Natural killer cell (primary cell): ENCODE data around the gene CACNA2D2. TPM values are rescaled to one million over a fixed set of nuclear protein-coding genes. Genes with fewer than 3 reads are reported as not detected.

Experiments
- ATAC-seq, 3 donors: fragments of 150-1000 bp in 2 of 3; fragments of 200-7000 bp in 1 of 3; cut with Tn5 transposase; 1 replicate in 1 of 3; 2 replicates in 2 of 3; pipeline ENCODE4 v1.10.0; 2021; ENCODE audit warnings: mild to moderate bottlenecking in 2 of 3, moderate library complexity in 2 of 3
- DNase-seq, 2 donors: peaks; one replicate each; pipeline versions ENCODE4 v3.0.0 to v3.0.0-alpha.2; 2013 to 2021; ENCODE audit warnings: mixed read lengths in 1 of 2
- H3K27ac ChIP-seq: one replicate; pipeline ENCODE4 v1.5.1; 2013; ENCODE audit warnings: mild to moderate bottlenecking, low read length
- H3K27me3 ChIP-seq: one replicate; pipeline ENCODE4 v1.6.1; 2013; ENCODE audit warnings: low read length; ENCODE audit not compliant: control insufficient read depth, insufficient read depth
- H3K36me3 ChIP-seq: one replicate; pipeline ENCODE4 v1.6.1; 2013; ENCODE audit warnings: low read length; ENCODE audit not compliant: control insufficient read depth, insufficient read depth
- H3K4me1 ChIP-seq: one replicate; pipeline ENCODE4 v1.6.1; 2013; ENCODE audit warnings: low read length; ENCODE audit not compliant: control insufficient read depth, insufficient read depth
- H3K4me3 ChIP-seq: one replicate; pipeline ENCODE4 v1.5.1; 2013; ENCODE audit warnings: low read length
- H3K9me3 ChIP-seq: one replicate; pipeline ENCODE4 v1.6.1; 2013; ENCODE audit warnings: low read length; ENCODE audit not compliant: control insufficient read depth, insufficient read depth
- H3K27ac Mint-ChIP-seq, 2 donors: one replicate each; pipeline ENCODE4 v1.8.0; 2022; ENCODE audit warnings: mild to moderate bottlenecking in 2 of 2, mixed read lengths in 2 of 2, moderate library complexity in 1 of 2
- H3K27me3 Mint-ChIP-seq, 2 donors: one replicate each; pipeline ENCODE4 v1.8.0; 2022; ENCODE audit warnings: low read depth in 2 of 2, mixed read lengths in 2 of 2
- H3K36me3 Mint-ChIP-seq: one replicate; pipeline ENCODE4 v1.8.0; 2022; ENCODE audit warnings: mixed read lengths
- H3K4me1 Mint-ChIP-seq, 2 donors: one replicate each; pipeline ENCODE4 v1.8.0; 2022; ENCODE audit warnings: mixed read lengths in 2 of 2
- H3K4me3 Mint-ChIP-seq: one replicate; pipeline ENCODE4 v1.8.0; 2022; ENCODE audit warnings: mild to moderate bottlenecking, moderate library complexity, mixed read lengths
- H3K9me3 Mint-ChIP-seq, 2 donors: one replicate each; pipeline ENCODE4 v1.8.0; 2022; ENCODE audit warnings: mixed read lengths in 2 of 2
- WGBS: methylation state at CpG from one replicate; pipeline ENCODE4 v1.1.7; 2013; ENCODE audit warnings: missing lambda C conversion rate; ENCODE audit not compliant: insufficient coverage; 5-methylcytosine and 5-hydroxymethylcytosine counted together
- intact Hi-C: fragments of 100-400 bp; cut with micrococcal nuclease; formaldehyde crosslinking; loops from one replicate; pipeline ENCODE4 v1.14.2; 2022
- total RNA-seq, 4 donors: library from RNA; stranded (reverse); fragments of 120-200 nt in 1 of 4; gene quantifications; one replicate each; pipeline versions ENCODE4 v1.2.3 to v1.2.4, GENCODE V29; 2013 to 2022
- TF ChIP-seq, protein P1 (sequence below): fragments of 200-600 bp; IDR thresholded peaks from one replicate; pipeline ENCODE4 v1.8.0; 2022; ENCODE audit warnings: antibody characterized with exemption

CACNA2D2 gene
- total RNA-seq, 3 donors from 2014 or later (not counting 1 experiment from before 2014, with no cell fraction given), result 36.5 to 56.4 (median 43.8) TPM

DNA sequence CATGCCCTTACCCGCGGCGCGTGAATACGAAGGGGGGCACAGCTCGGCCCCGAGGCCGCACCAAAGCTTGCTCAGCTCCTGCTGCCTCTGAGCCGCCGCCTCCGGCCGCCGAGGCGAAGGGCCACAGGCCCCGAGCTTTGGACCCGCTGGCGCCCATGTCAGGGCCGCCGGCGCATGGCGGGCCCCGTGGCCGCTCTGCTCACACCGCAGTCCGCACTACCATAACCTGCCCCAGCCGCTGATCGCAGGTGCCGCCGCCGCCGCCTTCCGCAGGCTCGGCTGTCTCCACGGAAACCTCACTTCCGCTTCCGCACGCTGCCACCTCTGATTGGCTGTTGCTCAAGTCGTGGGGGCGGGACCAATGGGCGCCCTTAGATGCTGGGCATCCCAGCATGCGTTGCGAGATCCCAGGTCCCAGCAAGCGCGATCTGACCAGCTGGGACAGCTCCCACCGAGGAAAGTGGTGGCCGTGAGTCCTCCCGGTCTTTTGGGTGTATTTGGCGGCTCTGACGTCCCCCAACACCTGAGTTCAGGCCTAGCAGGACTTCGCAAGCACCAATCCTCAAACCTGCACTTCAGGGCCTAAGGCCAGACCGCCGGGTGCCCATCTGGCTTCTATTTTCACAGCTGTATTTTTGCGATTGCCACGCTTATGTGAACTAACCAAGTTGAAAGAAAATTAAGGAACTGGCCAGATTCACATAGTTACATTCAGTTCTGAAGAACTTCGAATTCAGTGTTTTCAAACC is 175.3 kb downstream of the CACNA2D2 start, which contains the start of gene TUSC2:
Gene TUSC2 (minus strand): TSS at position 281 of the 749 bp plus-strand sequence. CDS start 124 bp downstream, at position 157.
- H3K36me3 ChIP-seq, result peaks cover 40% of the 10 kb centered on the region
- ATAC-seq (peak; percentile 96 to 97 (median 97)), DNase-seq (peak; percentile 94 to 98)
- no peaks in the 10 kb centered on the region for H3K9me3 Mint-ChIP-seq
- peak within 1 kb of the TSS; percentile 85 for H3K4me3 Mint-ChIP-seq
- H3K36me3 Mint-ChIP-seq, result no peaks in the 10 kb centered on the region
- peak within 1 kb of the TSS; percentile 69 for H3K4me3 ChIP-seq
- H3K4me1 Mint-ChIP-seq, result peaks cover 10 to 45% of the 10 kb centered on the region in 2 donors
- TF ChIP-seq, protein P1, sequence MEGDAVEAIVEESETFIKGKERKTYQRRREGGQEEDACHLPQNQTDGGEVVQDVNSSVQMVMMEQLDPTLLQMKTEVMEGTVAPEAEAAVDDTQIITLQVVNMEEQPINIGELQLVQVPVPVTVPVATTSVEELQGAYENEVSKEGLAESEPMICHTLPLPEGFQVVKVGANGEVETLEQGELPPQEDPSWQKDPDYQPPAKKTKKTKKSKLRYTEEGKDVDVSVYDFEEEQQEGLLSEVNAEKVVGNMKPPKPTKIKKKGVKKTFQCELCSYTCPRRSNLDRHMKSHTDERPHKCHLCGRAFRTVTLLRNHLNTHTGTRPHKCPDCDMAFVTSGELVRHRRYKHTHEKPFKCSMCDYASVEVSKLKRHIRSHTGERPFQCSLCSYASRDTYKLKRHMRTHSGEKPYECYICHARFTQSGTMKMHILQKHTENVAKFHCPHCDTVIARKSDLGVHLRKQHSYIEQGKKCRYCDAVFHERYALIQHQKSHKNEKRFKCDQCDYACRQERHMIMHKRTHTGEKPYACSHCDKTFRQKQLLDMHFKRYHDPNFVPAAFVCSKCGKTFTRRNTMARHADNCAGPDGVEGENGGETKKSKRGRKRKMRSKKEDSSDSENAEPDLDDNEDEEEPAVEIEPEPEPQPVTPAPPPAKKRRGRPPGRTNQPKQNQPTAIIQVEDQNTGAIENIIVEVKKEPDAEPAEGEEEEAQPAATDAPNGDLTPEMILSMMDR, result no peak
- 3% methylated on average over 55 of the region's 55 CpGs for whole genome bisulfite sequencing
- intact Hi-C loops, result no loop called here
- H3K27me3 Mint-ChIP-seq, result no peaks in the 10 kb centered on the region
- H3K4me1 ChIP-seq, result peaks cover 39% of the 10 kb centered on the region
- H3K27me3 ChIP-seq, result no peaks in the 10 kb centered on the region
- H3K9me3 ChIP-seq, result no peaks in the 10 kb centered on the region
- H3K27ac Mint-ChIP-seq, result peak within 1 kb of the TSS; percentile 85 to 87
- peak within 1 kb of the TSS; percentile 71 for H3K27ac ChIP-seq

DNA sequence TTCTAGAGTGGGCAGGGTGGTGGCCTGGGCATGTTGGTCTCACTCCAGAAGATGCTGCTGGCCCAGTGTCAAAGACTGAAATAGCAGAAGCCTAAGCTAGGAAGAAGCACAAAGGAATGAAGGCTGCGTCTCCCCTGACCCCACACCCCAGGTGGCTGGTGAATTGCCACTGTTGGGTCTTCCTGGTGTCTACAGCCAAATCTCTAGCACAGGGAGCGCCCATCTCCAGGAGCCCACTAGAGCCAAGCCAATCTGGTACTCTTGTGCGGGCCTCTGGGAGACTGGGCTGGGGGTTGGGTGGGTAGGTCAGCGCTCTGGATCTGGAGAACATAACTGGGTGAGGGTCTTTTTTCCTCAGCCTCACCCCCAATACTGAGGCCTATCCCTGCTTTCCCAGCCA is 176.3 kb downstream of the CACNA2D2 start:
- H3K9me3 Mint-ChIP-seq, result no peaks in the 10 kb centered on the region
- H3K36me3 ChIP-seq, result peaks cover 37% of the 10 kb centered on the region
- peaks cover 10 to 38% of the 10 kb centered on the region in 2 donors for H3K4me1 Mint-ChIP-seq
- DNase-seq (no peak), ATAC-seq (no peak)
- no peaks in the 10 kb centered on the region for H3K27me3 Mint-ChIP-seq
- peaks cover 38% of the 10 kb centered on the region for H3K4me1 ChIP-seq
- H3K36me3 Mint-ChIP-seq, result no peaks in the 10 kb centered on the region
- TF ChIP-seq, protein P1, result no peak
- no peaks in the 10 kb centered on the region for H3K9me3 ChIP-seq
- 98% methylated on average over 3 of the region's 4 CpGs for WGBS
- no peaks in the 10 kb centered on the region for H3K27me3 ChIP-seq
- intact Hi-C loops, result no loop called here
- no peak overlapping the region for H3K4me3 ChIP-seq
- peak overlapping the region; percentile 85 for H3K4me3 Mint-ChIP-seq
- peak overlapping the region; percentile 85 to 87 for H3K27ac Mint-ChIP-seq
- H3K27ac ChIP-seq, result no peak overlapping the region

DNA sequence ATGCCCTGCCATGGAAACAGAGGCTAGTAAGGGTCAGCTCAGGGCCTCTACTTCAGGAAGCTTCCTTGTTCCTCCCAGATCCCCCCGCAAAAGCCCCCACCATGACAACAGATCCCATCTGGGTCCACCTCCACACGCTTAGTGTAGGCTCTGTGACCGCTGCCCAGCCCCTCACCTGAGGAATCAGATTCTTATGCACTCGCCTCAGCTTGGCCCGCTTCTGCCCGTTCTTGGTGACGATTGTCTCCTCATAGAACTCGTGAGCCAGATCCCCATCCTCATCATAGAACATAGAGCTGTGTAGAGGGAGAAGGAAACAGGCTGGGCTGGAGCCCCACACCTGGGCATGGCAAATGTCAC is 177.3 kb downstream of the CACNA2D2 start:
- H3K4me3 ChIP-seq, result no peak overlapping the region
- Mint-ChIP-seq H3K4me3 (peak overlapping the region; percentile 17), H3K36me3 (no peaks in the 10 kb centered on the region), H3K27me3 (no peaks in the 10 kb centered on the region), H3K4me1 (peaks cover 10 to 36% of the 10 kb centered on the region in 2 donors), H3K9me3 (no peaks in the 10 kb centered on the region), H3K27ac (no peak overlapping the region)
- WGBS, result 86% methylated on average over 8 of the region's 8 CpGs
- DNase-seq, result no peak
- no peaks in the 10 kb centered on the region for H3K9me3 ChIP-seq
- H3K27me3 ChIP-seq, result no peaks in the 10 kb centered on the region
- peaks cover 28% of the 10 kb centered on the region for H3K36me3 ChIP-seq
- ATAC-seq, result no peak
- intact Hi-C loops, result no loop called here
- no peak overlapping the region for H3K27ac ChIP-seq
- peaks cover 38% of the 10 kb centered on the region for H3K4me1 ChIP-seq
- TF ChIP-seq, protein P1, result no peak
